ENCODE data around the gene METTL5. TPM values are rescaled to one million over a fixed set of nuclear protein-coding genes. Genes with fewer than 3 reads are reported as not detected.

The METTL5 gene
- total and polyA plus RNA-seq, 9 of the 15 experiments (the other 6 are each of a cell fraction or from before 2014, with no cell fraction given) = 149 to 471 (median 224) TPM

DNA sequence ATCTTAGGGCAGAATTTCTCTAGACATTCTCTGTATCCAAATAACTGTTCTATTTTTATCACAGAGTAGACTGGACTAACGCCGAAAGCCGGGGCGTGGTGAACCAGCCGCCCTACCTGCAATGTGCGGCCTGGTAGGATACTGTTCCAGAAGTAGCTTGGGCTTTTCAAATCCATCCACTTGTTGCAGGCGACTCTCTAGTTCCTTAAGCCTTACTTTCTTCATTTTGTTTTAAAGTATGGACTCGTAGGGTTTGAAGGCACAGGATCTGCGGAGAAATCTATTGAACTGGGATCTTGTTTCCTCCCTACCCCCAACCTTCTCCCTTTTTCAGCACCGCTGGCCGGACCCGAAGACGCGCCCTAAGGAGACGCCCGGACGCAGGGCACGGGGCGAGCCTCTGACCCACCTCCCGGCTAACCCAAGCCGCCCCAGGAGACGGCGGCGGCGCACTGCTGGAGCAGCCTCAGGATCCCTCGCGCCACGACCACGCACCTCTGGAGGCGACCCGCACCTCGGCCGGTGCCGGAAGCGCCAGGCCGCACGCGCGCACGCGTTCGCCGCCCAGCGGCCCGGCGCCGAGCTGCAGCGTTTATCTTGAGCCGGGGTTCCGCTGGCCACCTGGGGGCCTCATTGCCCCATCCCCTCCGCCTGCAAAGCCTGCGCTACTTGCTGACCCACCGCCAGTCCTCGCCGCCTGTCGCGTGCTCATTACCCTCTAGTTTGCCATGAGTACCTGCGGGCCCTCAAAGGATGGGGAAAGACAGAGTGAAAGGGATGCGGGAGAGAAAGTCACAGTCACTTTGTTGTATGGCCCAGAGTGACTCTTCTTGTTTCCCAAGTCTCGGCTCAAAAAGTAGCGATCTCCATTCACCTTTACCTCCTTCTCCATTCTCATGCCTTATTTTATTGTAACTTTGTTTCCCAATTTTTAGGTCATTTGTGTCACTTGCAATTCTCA, at the start of gene METTL5 (continued):
- TF ChIP-seq, protein P1, sequence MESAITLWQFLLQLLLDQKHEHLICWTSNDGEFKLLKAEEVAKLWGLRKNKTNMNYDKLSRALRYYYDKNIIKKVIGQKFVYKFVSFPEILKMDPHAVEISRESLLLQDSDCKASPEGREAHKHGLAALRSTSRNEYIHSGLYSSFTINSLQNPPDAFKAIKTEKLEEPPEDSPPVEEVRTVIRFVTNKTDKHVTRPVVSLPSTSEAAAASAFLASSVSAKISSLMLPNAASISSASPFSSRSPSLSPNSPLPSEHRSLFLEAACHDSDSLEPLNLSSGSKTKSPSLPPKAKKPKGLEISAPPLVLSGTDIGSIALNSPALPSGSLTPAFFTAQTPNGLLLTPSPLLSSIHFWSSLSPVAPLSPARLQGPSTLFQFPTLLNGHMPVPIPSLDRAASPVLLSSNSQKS (CRISPR knock-in tag; IDR thresholded peaks at IDR 0.05) = no peak
- TF ChIP-seq TAF15 (IDR thresholded peaks at IDR 0.05; ENCODE audit: low read depth, low read length) = no peak
- TF ChIP-seq ZNF324 (CRISPR knock-in tag; IDR thresholded peaks at IDR 0.05) = no peak
- no peak for TF ChIP-seq ZNF408 (CRISPR knock-in tag; IDR thresholded peaks at IDR 0.05; ENCODE audit: low read depth)
- TF ChIP-seq SLC30A9 (CRISPR knock-in tag; IDR thresholded peaks at IDR 0.05) = peak; percentile 78; the same call in 1 of the 2 replicates
- TF ChIP-seq, protein P2, sequence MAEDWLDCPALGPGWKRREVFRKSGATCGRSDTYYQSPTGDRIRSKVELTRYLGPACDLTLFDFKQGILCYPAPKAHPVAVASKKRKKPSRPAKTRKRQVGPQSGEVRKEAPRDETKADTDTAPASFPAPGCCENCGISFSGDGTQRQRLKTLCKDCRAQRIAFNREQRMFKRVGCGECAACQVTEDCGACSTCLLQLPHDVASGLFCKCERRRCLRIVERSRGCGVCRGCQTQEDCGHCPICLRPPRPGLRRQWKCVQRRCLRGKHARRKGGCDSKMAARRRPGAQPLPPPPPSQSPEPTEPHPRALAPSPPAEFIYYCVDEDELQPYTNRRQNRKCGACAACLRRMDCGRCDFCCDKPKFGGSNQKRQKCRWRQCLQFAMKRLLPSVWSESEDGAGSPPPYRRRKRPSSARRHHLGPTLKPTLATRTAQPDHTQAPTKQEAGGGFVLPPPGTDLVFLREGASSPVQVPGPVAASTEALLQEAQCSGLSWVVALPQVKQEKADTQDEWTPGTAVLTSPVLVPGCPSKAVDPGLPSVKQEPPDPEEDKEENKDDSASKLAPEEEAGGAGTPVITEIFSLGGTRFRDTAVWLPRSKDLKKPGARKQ (CRISPR knock-in tag; IDR thresholded peaks at IDR 0.05) = peak; percentile 72; the same call in 1 of the 2 replicates
- TF ChIP-seq CHD1 (IDR thresholded peaks at IDR 0.05; ENCODE audit: low read length) = no peak
- peak; percentile 89 for TF ChIP-seq ERF (CRISPR knock-in tag; IDR thresholded peaks at IDR 0.05)
- peak; percentile 43; the same call in 1 of the 2 replicates for TF ChIP-seq TCF3 (CRISPR knock-in tag; IDR thresholded peaks at IDR 0.05)
- TF ChIP-seq U2AF2 (optimal IDR thresholded peaks at IDR 0.05; ENCODE audit: low read depth, low read length) = no peak
- TF ChIP-seq ZNF263 (CRISPR knock-in tag; IDR thresholded peaks at IDR 0.05; ENCODE audit: borderline replicate concordance) = peak; percentile 83
- TF ChIP-seq TGIF2 (CRISPR knock-in tag; IDR thresholded peaks at IDR 0.05) = peak; percentile 61; the same call in 1 of the 2 replicates
- TF ChIP-seq, protein P3, sequence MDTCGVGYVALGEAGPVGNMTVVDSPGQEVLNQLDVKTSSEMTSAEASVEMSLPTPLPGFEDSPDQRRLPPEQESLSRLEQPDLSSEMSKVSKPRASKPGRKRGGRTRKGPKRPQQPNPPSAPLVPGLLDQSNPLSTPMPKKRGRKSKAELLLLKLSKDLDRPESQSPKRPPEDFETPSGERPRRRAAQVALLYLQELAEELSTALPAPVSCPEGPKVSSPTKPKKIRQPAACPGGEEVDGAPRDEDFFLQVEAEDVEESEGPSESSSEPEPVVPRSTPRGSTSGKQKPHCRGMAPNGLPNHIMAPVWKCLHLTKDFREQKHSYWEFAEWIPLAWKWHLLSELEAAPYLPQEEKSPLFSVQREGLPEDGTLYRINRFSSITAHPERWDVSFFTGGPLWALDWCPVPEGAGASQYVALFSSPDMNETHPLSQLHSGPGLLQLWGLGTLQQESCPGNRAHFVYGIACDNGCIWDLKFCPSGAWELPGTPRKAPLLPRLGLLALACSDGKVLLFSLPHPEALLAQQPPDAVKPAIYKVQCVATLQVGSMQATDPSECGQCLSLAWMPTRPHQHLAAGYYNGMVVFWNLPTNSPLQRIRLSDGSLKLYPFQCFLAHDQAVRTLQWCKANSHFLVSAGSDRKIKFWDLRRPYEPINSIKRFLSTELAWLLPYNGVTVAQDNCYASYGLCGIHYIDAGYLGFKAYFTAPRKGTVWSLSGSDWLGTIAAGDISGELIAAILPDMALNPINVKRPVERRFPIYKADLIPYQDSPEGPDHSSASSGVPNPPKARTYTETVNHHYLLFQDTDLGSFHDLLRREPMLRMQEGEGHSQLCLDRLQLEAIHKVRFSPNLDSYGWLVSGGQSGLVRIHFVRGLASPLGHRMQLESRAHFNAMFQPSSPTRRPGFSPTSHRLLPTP (IDR thresholded peaks at IDR 0.05; ENCODE audit: borderline replicate concordance, extremely low read depth, insufficient read length) = no peak
- TF ChIP-seq TEAD2 (tag; IDR thresholded peaks at IDR 0.05) = no peak

All from K562 (cell line).